Cardiac muscle cell (in vitro differentiated cells and primary cell): ENCODE results near the gene SH3BP1. TPM values are rescaled to one million over a fixed set of nuclear protein-coding genes. Genes with fewer than 3 reads are reported as not detected.

Experiments used
- DNase-seq, 2 donors: peaks; one replicate each; pipeline versions ENCODE4 v3.0.0 to v3.0.0-alpha.2; 2010 to 2017; ENCODE audit warnings: low read depth in 1 of 2, low spot score in 1 of 2
- H3K27ac ChIP-seq: fragments of 200-600 bp; sonication (generic); 2 replicates; pipeline ENCODE4 v1.5.1; 2016
- H3K27me3 ChIP-seq: fragments of 200-600 bp; sonication (generic); 2 replicates; pipeline ENCODE4 v1.6.0; 2016; ENCODE audit warnings: control low read depth
- H3K36me3 ChIP-seq: fragments of 200-600 bp; sonication (generic); 2 replicates; pipeline ENCODE4 v1.5.1; 2016; ENCODE audit warnings: control low read depth
- H3K4me1 ChIP-seq: fragments of 200-600 bp; sonication (generic); 2 replicates; pipeline ENCODE4 v1.8.1; 2017; ENCODE audit warnings: low read depth, mild to moderate bottlenecking, mixed run types
- H3K4me3 ChIP-seq: fragments of 200-600 bp; sonication (generic); 2 replicates; pipeline ENCODE4 v1.5.1; 2016; ENCODE audit warnings: mild to moderate bottlenecking
- H3K9me3 ChIP-seq: fragments of 200-600 bp; sonication (generic); 2 replicates; pipeline ENCODE4 v1.5.1; 2017; ENCODE audit warnings: low read depth, mild to moderate bottlenecking, control low read depth
- CTCF ChIP-seq: IDR thresholded peaks from 2 replicates; pipeline ENCODE4 v1.5.1; 2012; ENCODE audit warnings: low read depth, mild to moderate bottlenecking, low read length
- polyA plus RNA-seq: library from polyadenylated mRNA; unstranded; fragments of >200 nt; fragmentation: Nextera tagmentation; extraction: Ambion mirVana; gene quantifications from 2 replicates; pipeline ENCODE4 v1.2.1, GENCODE V29; 2016
- total RNA-seq: library from RNA; depleted of rRNA; stranded (reverse); fragments of >200 nt; gene quantifications from 2 replicates; pipeline ENCODE4 v1.2.3, GENCODE V29; 2016

SH3BP1 gene
- total and polyA plus RNA-seq, 2 experiments from 2014 or later: 15.0 to 51.9 TPM

- no peak for TF ChIP-seq CTCF
- Histone ChIP-seq H3K27ac (no peak overlapping the region), H3K9me3 (no peaks in the 10 kb centered on the region), H3K4me3 (no peak overlapping the region), H3K4me1 (peaks cover 16% of the 10 kb centered on the region), H3K36me3 (peaks cover 3% of the 10 kb centered on the region), H3K27me3 (no peaks in the 10 kb centered on the region)
- peak in 1 of 2 donors; percentile 70 for DNase-seq
These were observed 25.0 kb downstream of the SH3BP1 start for GRCh38 chr22:37664249-37665101.

GRCh38 chr22:37665487-37665886 is 26.0 kb downstream of the SH3BP1 start:
- Histone ChIP-seq H3K27me3 (no peaks in the 10 kb centered on the region), H3K4me3 (no peak overlapping the region), H3K9me3 (no peaks in the 10 kb centered on the region), H3K36me3 (peaks cover 3% of the 10 kb centered on the region), H3K27ac (no peak overlapping the region), H3K4me1 (peaks cover 13% of the 10 kb centered on the region)
- no peak for DNase-seq
- TF ChIP-seq CTCF: no peak

GRCh38 chr22:37669586-37669985 is 30.1 kb downstream of the SH3BP1 start:
- no peak for DNase-seq
- no peaks in the 10 kb centered on the region for H3K27me3 ChIP-seq
- no peak overlapping the region for H3K27ac ChIP-seq
- peaks cover 4% of the 10 kb centered on the region for H3K4me1 ChIP-seq
- no peak for TF ChIP-seq CTCF
- H3K4me3 ChIP-seq: no peak overlapping the region
- H3K36me3 ChIP-seq: peaks cover 3% of the 10 kb centered on the region
- H3K9me3 ChIP-seq: no peaks in the 10 kb centered on the region

- Histone ChIP-seq H3K4me1 (peaks cover 7% of the 10 kb centered on the region), H3K4me3 (no peak overlapping the region), H3K36me3 (no peaks in the 10 kb centered on the region), H3K27ac (no peak overlapping the region), H3K9me3 (no peaks in the 10 kb centered on the region), H3K27me3 (no peaks in the 10 kb centered on the region)
- no peak for DNase-seq
- no peak for TF ChIP-seq CTCF
These were observed 32.9 kb downstream of the SH3BP1 start for GRCh38 chr22:37672206-37672919.

- no peak overlapping the region for H3K27ac ChIP-seq
- H3K4me1 ChIP-seq: peaks cover 3% of the 10 kb centered on the region
- H3K4me3 ChIP-seq: no peak overlapping the region
- DNase-seq: no peak
- H3K27me3 ChIP-seq: no peaks in the 10 kb centered on the region
- no peaks in the 10 kb centered on the region for H3K36me3 ChIP-seq
- TF ChIP-seq CTCF: no peak
- H3K9me3 ChIP-seq: no peaks in the 10 kb centered on the region
These were observed 33.5 kb downstream of the SH3BP1 start for GRCh38 chr22:37672920-37673455.
